GM12873 (cell line): Measurements from ENCODE around the gene CRB2.

Experiments
- TF ChIP-seq, protein P1 (sequence below): IDR thresholded peaks from 2 replicates; pipeline ENCODE4 v1.5.1; 2012; ENCODE audit warnings: low read depth, mild to moderate bottlenecking, moderate library complexity, low read length, control low read depth; ENCODE audit not compliant: insufficient read depth; ENCODE audit errors: missing control alignments

Gene CRB2

DNA sequence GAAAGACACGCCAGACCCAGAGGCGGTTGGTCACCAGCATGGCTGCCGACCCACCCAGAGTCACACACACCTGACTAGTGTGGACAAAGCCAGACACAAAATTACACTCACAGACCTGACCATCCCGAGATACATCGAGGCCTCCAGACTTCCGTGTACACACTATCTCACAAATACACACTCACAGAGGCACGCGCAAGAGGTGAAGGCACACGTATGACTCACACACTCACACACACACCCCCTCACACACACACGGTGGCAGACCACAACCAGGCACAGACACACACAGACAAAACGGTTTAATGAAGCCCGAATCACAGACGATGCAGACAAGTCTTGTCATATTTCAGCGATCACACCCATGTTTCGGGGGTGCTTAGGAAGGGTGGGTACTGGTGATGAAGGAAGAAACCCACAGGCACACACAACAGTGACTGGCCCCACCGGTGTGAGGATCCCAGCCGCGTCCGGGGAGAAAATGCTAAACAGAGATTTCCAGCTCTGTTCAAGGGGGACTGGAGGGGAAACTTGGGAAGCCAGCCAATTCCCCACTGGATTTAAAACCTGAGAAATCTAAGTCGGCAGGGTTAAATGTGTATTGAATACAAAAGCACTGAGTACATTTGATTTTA, 51.3 kb downstream of the CRB2 start:
- TF ChIP-seq, protein P1, sequence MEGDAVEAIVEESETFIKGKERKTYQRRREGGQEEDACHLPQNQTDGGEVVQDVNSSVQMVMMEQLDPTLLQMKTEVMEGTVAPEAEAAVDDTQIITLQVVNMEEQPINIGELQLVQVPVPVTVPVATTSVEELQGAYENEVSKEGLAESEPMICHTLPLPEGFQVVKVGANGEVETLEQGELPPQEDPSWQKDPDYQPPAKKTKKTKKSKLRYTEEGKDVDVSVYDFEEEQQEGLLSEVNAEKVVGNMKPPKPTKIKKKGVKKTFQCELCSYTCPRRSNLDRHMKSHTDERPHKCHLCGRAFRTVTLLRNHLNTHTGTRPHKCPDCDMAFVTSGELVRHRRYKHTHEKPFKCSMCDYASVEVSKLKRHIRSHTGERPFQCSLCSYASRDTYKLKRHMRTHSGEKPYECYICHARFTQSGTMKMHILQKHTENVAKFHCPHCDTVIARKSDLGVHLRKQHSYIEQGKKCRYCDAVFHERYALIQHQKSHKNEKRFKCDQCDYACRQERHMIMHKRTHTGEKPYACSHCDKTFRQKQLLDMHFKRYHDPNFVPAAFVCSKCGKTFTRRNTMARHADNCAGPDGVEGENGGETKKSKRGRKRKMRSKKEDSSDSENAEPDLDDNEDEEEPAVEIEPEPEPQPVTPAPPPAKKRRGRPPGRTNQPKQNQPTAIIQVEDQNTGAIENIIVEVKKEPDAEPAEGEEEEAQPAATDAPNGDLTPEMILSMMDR = no peak

DNA sequence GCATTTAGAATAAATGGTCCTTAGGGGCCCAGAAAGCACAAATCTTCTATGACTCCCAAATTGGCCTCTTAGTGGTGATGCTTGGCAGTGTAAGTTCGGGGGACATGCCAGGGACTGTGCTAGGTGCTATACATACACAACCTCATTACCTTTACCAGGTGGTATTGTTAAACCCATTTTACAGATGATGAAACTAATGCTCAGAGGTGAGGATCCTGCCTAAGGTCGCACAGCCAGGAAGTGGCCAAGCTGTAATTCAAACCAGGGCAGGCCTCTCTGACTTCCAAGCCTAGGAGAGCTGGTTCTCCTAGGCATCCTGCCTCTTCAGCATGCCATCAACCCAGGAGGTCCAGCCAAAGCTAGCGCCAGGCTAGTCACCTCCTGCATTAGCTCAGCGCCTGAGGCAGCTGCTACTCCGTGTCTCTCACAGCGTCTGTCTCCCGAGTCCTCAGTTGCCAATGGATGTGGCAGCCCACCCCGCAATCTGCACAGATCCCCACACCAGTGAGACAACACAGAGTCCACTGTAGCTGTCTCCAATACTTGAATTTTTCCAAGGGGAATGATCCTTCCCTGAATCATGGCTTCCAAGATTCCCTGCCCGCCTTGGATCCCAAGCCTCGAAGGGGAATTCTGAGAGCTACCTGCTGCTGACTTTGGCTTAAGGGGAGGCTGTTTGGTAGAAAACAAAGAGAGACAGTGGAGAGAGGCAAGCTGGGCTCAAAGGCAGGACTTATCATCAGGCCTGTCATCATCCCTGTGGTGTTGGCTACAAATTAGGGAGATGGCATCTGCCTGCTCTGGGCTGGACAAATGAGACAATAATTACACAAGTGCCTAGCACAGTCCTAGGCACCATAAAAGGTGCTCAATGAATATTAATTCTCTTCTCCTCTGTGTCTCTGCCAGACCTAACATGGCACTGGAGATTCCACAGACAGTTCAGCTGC, 52.6 kb downstream of the CRB2 start:
- TF ChIP-seq, protein P1 = no peak

DNA sequence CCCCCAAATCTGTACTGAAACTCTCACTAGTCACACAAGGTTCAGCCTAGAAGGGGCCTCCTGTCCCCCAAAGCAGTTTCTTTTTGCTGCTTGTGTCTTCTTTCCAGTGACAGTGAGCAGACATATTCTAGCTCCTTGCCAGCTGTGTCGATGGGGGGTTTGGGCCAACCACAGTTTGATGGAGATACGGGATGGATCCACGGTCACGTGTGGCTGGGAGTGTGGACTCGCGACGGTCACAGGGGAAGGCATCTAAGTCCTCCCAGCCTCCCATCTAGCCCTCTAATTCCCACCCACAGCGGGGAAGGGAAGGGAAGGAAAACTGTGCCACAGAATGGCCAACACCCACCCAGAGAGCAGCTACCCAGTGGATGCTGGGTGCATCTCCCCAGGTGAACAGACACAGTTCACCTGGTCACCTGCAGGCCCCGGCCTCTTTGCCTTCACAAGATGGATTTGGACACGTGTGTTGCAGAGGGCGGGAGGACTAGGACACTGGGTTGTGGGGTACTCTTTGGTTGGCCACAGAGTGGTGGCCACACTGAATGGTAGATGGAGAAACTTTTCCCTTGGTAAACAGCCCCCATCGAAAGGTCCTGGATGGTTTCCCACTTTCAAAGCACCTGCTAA, 54.4 kb downstream of the CRB2 start:
- TF ChIP-seq, protein P1 = no peak

DNA sequence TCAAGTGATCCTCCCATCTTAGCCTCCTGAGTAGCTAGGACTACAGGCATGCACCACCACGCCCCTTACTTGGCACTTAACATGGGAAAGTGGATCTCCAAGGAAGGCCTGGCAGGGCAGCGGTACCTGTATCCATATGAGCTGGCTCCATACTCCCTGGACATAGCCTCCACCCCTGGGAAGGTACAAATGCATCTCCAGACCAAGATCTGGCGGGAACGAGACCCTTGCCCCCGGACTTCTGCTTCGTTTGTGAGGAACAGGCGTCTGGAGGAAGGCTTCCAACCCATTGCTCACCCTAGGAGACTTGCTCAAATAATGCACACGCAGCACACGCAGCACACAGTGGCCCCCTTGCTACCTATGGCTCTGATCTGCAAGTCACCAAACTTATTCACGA, 55.2 kb downstream of the CRB2 start:
- TF ChIP-seq, protein P1 = no peak

DNA sequence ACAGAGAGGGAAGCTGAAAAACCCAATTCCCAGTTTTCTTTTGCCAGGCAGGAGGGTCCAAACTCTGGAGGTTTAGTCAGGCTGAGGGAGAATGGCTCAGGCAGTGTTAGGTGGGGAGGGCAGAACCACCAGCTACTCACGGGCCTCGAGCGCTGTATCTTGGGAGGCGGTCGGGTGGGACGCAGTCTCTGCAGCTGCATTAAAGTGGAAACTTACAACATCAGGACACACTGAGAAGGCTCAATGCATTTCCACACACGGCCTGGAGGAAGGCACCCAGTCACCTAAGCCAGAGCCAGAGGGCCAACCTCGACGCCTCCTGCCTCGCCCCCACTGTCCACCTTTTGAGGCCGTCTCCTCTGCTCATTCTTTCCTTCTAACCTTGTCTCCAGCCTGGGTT, 55.6 kb downstream of the CRB2 start:
- TF ChIP-seq, protein P1 = no peak

DNA sequence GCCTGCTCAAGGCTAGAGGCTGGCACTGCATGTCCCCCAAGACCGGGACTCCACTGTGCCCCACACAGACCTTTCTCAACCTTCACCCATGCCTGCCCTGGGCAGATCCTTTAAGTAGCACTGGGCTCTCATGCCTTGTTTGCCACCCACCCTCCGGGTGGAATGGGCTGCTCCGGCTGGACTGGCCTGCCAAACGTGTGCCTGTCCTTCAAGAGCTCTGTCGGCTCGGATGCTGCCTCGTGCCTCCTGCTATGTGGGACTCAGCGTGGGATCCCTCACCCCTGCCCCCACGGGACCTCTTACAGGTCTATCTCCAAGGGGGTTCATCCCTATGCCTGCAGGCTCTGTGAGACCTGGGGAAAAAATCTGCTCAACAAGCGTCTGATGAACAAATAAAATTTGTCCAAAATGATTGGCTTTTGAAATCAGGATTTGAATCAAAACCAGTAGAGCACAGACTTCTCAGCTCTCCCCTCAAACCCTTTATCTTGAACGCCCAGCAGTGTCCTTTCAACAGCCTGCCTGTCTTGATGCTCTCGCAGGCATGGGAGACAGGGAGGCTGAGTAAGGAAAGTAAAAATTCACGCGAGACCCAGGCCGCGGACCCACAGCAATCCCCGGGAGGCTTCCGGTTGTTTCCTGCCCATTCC, 56.3 kb downstream of the CRB2 start:
- TF ChIP-seq, protein P1 = no peak

DNA sequence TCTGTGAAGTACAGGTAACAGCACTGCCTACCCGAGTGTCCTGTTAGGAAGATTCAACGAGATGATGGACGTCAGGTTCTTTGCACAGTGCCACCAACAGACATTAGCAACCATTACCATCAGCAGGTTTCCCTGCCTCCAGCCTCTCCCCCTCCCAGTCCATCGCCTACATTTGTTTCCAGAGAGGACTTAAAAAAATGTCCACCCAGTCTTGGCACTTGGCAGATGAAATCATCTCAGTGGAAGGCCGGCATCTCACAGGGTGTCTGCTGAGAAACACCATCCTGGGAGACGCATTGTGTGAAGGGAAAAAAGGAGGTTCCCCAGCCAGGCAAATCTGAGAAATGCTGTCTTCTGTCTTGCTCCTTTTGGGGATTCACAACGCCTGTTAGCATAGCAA, 58.2 kb downstream of the CRB2 start:
- TF ChIP-seq, protein P1 = no peak
